Hematopoietic multipotent progenitor cell treated with erythropoietin and hydrocortisone succinate and interleukin-3 and kit ligand, for 8 days (in vitro differentiated cells): ENCODE measurements around the gene HNRNPR.

ENCODE experiments used
- DNase-seq: peaks from one replicate; pipeline ENCODE4 v3.0.0-alpha.2; 2015

The HNRNPR gene

GRCh38 chr1:23368562-23369334 is 24.7 kb upstream of the HNRNPR start:
- DNase-seq: peak; percentile 91

- peak; percentile 99 for DNase-seq
These were observed 23.9 kb upstream of the HNRNPR start for GRCh38 chr1:23367791-23368561.

GRCh38 chr1:23367451-23367790 is 23.3 kb upstream of the HNRNPR start:
- peak; percentile 31 for DNase-seq

GRCh38 chr1:23366598-23366997 is 22.5 kb upstream of the HNRNPR start:
- no peak for DNase-seq

GRCh38 chr1:23366146-23366545 is 22.1 kb upstream of the HNRNPR start:
- no peak for DNase-seq

- no peak for DNase-seq
These were observed 18.2 kb upstream of the HNRNPR start for GRCh38 chr1:23362218-23362713.

GRCh38 chr1:23358310-23358875 is 14.3 kb upstream of the HNRNPR start:
- DNase-seq: no peak

- no peak for DNase-seq
These were observed 13.2 kb upstream of the HNRNPR start for GRCh38 chr1:23357138-23357908.

- DNase-seq: no peak
These were observed 12.5 kb upstream of the HNRNPR start for GRCh38 chr1:23356471-23357137.

GRCh38 chr1:23354245-23354644 is 10.2 kb upstream of the HNRNPR start:
- no peak for DNase-seq

- DNase-seq: no peak
These were observed 8.1 kb upstream of the HNRNPR start for GRCh38 chr1:23352096-23352695.

- no peak for DNase-seq
These were observed 1.8 kb upstream of the HNRNPR start for GRCh38 chr1:23345920-23346319.

GRCh38 chr1:23344987-23345472 is 946 bp upstream of the HNRNPR start:
- no peak for DNase-seq

GRCh38 chr1:23343221-23344110 is 618 bp downstream of the HNRNPR start:
- DNase-seq: peak; percentile 72

GRCh38 chr1:23341931-23342692 is 2.0 kb downstream of the HNRNPR start:
- DNase-seq: peak; percentile 67

GRCh38 chr1:23339632-23340031 is 4.5 kb downstream of the HNRNPR start:
- peak; percentile 54 for DNase-seq

- DNase-seq: no peak
These were observed 6.2 kb downstream of the HNRNPR start for GRCh38 chr1:23337869-23338268.

- DNase-seq: no peak
These were observed 12.4 kb downstream of the HNRNPR start for GRCh38 chr1:23331713-23332112.

GRCh38 chr1:23330846-23331245 is 13.2 kb downstream of the HNRNPR start:
- DNase-seq: no peak

- DNase-seq: no peak
These were observed 18.7 kb downstream of the HNRNPR start for GRCh38 chr1:23325393-23325792.
